NB4 (cell line): Measurements from ENCODE around the gene ZNF621.
"Not testable (repeated sequence)": the region's sequence is repeated elsewhere in the genome, so short reads cannot be mapped to it uniquely, and the experiment has no call there.

ENCODE experiments used
- MYC ChIP-seq: IDR thresholded peaks from 2 replicates; pipeline ENCODE4 v1.6.1; 2011; ENCODE audit warnings: low read depth, low read length
- POLR2A ChIP-seq: IDR thresholded peaks from 2 replicates; pipeline ENCODE4 v1.6.1; 2011; ENCODE audit warnings: mild to moderate bottlenecking; ENCODE audit not compliant: insufficient read length; ENCODE audit errors: extremely low read depth
- TF ChIP-seq, protein P1 (sequence below): IDR thresholded peaks from one replicate; pipeline ENCODE4 v1.5.1; 2012; ENCODE audit warnings: low read depth, low read length
- TF ChIP-seq, protein P2 (sequence below): IDR thresholded peaks from 2 replicates; pipeline ENCODE4 v1.6.1; 2011; ENCODE audit warnings: low read depth, low read length

DNA sequence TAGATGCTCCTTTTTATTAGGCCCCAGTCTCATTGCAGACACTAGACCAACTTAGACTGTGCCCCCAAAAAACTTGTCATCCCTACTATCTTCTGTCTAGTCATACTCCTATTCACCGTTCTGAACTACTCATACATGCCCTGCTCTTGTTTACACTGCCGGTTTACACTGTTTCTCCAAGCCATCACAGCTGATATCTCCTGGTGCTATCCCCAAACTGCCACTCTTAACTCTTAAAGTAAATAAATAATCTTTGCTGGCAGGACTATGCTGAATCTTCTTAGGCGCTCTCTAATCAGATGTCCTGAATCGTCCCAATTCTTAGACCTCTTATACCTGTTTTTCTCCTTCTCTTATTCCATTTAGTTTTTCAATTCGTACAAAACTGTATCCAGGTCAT lies 40.9 kb downstream of the ZNF621 start:
- TF ChIP-seq, protein P1, sequence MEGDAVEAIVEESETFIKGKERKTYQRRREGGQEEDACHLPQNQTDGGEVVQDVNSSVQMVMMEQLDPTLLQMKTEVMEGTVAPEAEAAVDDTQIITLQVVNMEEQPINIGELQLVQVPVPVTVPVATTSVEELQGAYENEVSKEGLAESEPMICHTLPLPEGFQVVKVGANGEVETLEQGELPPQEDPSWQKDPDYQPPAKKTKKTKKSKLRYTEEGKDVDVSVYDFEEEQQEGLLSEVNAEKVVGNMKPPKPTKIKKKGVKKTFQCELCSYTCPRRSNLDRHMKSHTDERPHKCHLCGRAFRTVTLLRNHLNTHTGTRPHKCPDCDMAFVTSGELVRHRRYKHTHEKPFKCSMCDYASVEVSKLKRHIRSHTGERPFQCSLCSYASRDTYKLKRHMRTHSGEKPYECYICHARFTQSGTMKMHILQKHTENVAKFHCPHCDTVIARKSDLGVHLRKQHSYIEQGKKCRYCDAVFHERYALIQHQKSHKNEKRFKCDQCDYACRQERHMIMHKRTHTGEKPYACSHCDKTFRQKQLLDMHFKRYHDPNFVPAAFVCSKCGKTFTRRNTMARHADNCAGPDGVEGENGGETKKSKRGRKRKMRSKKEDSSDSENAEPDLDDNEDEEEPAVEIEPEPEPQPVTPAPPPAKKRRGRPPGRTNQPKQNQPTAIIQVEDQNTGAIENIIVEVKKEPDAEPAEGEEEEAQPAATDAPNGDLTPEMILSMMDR: not testable (repeated sequence)
- not testable (repeated sequence) for TF ChIP-seq POLR2A, MYC
- TF ChIP-seq, protein P2, sequence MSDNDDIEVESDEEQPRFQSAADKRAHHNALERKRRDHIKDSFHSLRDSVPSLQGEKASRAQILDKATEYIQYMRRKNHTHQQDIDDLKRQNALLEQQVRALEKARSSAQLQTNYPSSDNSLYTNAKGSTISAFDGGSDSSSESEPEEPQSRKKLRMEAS: not testable (repeated sequence)
